HUES6 (cell line): ENCODE results near the gene NDE1.

ENCODE experiments used
- H3K27ac ChIP-seq: 2 replicates; pipeline ENCODE4 v1.7.0; 2013; ENCODE audit warnings: low read depth, mild to moderate bottlenecking, low read length, inconsistent platforms
- H3K27me3 ChIP-seq: 2 replicates; pipeline ENCODE4 v1.6.1; 2013; ENCODE audit warnings: low read length; ENCODE audit not compliant: control insufficient read depth, insufficient read depth
- H3K36me3 ChIP-seq: 2 replicates; pipeline ENCODE4 v1.6.1; 2013; ENCODE audit warnings: low read length; ENCODE audit not compliant: control insufficient read depth, insufficient read depth
- H3K4me1 ChIP-seq: 2 replicates; pipeline ENCODE4 v1.6.1; 2013; ENCODE audit warnings: low read length; ENCODE audit not compliant: control insufficient read depth, insufficient read depth
- H3K4me3 ChIP-seq: 2 replicates; pipeline ENCODE4 v1.5.1; 2013; ENCODE audit warnings: low read depth, low read length
- H3K9ac ChIP-seq: one replicate; pipeline ENCODE4 v1.6.1; 2013; ENCODE audit warnings: mild to moderate bottlenecking, low read length
- H3K9me3 ChIP-seq: 2 replicates; pipeline ENCODE4 v1.6.1; 2013; ENCODE audit warnings: low read depth, low read length; ENCODE audit not compliant: control insufficient read depth, insufficient read depth

Gene NDE1

DNA sequence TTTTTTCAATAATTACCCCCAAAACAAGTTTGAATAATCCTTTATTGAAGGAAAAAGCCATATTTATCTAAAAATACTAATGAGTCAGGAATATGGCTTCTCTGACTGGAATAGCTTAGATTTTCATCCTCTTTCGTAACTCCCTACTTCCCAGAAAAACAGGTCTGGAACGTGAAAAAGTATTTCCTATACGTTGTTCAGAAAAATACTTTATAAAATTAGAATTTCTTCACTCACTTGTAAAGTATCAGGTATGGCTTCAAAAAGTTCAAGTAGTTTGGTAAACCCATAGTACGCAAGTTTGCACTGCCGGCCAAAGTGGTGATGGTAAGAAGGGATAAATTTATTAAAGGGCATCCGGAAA is 40.8 kb upstream of the NDE1 start:
- H3K27ac ChIP-seq, result no peak overlapping the region
- H3K4me3 ChIP-seq, result no peak overlapping the region
- H3K36me3 ChIP-seq, result peaks cover 87% of the 10 kb centered on the region
- no peaks in the 10 kb centered on the region for H3K9me3 ChIP-seq
- peaks cover 3% of the 10 kb centered on the region; the same call in 1 of the 2 replicates for H3K4me1 ChIP-seq
- no peak overlapping the region for H3K9ac ChIP-seq
- H3K27me3 ChIP-seq, result no peaks in the 10 kb centered on the region

DNA sequence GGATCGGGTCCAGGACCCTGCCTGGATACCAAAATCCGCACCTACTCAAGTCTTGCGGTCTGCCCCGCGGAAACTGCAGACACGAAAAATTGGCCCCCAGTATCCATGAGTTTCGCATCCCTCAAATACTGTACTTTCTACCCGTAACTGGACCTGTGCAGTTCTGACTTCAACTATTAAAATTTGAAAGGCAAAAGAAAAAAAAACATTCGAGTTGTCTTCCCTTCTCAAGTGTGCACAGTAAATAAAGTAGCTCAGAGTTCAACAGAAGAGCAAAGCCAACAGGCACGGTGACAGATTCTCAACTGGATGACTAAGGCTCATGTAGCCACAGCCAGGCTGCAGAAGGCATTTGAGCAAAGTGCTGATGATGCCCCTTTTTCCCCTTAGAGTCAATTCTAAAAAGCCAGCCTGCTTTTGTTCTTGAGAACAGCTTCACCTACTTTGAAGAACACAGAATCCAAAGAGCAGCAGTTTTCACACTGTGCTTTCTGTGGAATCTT is 39.6 kb upstream of the NDE1 start:
- H3K36me3 ChIP-seq, result peaks cover 84% of the 10 kb centered on the region
- H3K27ac ChIP-seq, result no peak overlapping the region
- H3K27me3 ChIP-seq, result no peaks in the 10 kb centered on the region
- no peaks in the 10 kb centered on the region for H3K9me3 ChIP-seq
- no peak overlapping the region for H3K9ac ChIP-seq
- H3K4me1 ChIP-seq, result peaks cover 3% of the 10 kb centered on the region; the same call in 1 of the 2 replicates
- H3K4me3 ChIP-seq, result no peak overlapping the region

GRCh38 chr16:15611610-15612009 is 38.4 kb upstream of the NDE1 start:
- H3K36me3 ChIP-seq, result peaks cover 84% of the 10 kb centered on the region
- no peak overlapping the region for H3K4me3 ChIP-seq
- no peaks in the 10 kb centered on the region for H3K9me3 ChIP-seq
- no peak overlapping the region for H3K9ac ChIP-seq
- peaks cover 3% of the 10 kb centered on the region; the same call in 1 of the 2 replicates for H3K4me1 ChIP-seq
- H3K27me3 ChIP-seq, result no peaks in the 10 kb centered on the region
- 0 out of 2 replicates have a peak overlapping the region, but pooled peaks have one; percentile 30 for H3K27ac ChIP-seq

GRCh38 chr16:15613676-15614075 is 36.4 kb upstream of the NDE1 start:
- peaks cover 3% of the 10 kb centered on the region; the same call in 1 of the 2 replicates for H3K4me1 ChIP-seq
- peaks cover 86% of the 10 kb centered on the region for H3K36me3 ChIP-seq
- H3K4me3 ChIP-seq, result no peak overlapping the region
- peak overlapping the region; percentile 2 for H3K9ac ChIP-seq
- no peak overlapping the region for H3K27ac ChIP-seq
- H3K9me3 ChIP-seq, result no peaks in the 10 kb centered on the region
- no peaks in the 10 kb centered on the region for H3K27me3 ChIP-seq

GRCh38 chr16:15616012-15616411 is 34.0 kb upstream of the NDE1 start:
- H3K9ac ChIP-seq, result no peak overlapping the region
- H3K27me3 ChIP-seq, result no peaks in the 10 kb centered on the region
- no peak overlapping the region for H3K27ac ChIP-seq
- H3K9me3 ChIP-seq, result no peaks in the 10 kb centered on the region
- no peak overlapping the region for H3K4me3 ChIP-seq
- H3K36me3 ChIP-seq, result peaks cover 85% of the 10 kb centered on the region
- H3K4me1 ChIP-seq, result peaks cover 3% of the 10 kb centered on the region; the same call in 1 of the 2 replicates

DNA sequence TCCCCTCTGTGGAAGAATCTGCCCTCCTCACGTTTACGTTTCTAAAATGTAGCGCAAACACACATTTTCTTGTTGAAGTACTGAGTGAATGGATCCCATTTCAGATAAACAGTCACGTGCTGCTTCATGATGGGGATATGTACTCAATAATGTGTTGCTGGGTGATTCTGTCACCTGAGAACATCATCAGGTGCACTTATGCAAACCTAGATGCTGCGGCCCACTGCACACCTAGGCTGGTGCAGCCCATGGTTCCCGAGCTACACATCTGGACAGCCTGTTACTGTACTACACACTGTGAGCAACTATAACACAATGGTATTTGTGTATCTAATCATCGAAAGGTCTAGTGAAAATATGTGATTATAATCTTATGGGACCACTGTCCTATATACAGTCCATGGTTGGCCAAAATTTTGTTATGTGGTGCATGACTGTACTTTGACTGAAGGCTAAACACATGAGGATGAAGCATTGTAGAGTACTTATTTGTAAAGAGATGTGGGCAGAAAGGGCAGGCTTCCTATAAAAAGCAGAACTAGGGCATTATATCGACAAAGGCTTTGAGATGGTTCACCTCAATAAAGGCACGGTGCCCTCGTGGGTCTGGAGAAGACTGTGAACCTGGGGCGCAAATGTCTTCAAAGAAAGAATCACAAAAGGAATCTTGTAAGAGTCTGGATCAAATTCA is 33.4 kb upstream of the NDE1 start:
- Histone ChIP-seq H3K36me3 (peaks cover 88% of the 10 kb centered on the region), H3K4me3 (no peak overlapping the region), H3K27me3 (no peaks in the 10 kb centered on the region), H3K9me3 (no peaks in the 10 kb centered on the region), H3K27ac (no peak overlapping the region), H3K9ac (no peak overlapping the region), H3K4me1 (peaks cover 3% of the 10 kb centered on the region; the same call in 1 of the 2 replicates)

GRCh38 chr16:15617901-15618300 is 32.1 kb upstream of the NDE1 start:
- H3K4me1 ChIP-seq, result peaks cover 3% of the 10 kb centered on the region; the same call in 1 of the 2 replicates
- H3K27ac ChIP-seq, result no peak overlapping the region
- no peaks in the 10 kb centered on the region for H3K9me3 ChIP-seq
- no peak overlapping the region for H3K9ac ChIP-seq
- peaks cover 85% of the 10 kb centered on the region for H3K36me3 ChIP-seq
- H3K27me3 ChIP-seq, result no peaks in the 10 kb centered on the region
- no peak overlapping the region for H3K4me3 ChIP-seq

DNA sequence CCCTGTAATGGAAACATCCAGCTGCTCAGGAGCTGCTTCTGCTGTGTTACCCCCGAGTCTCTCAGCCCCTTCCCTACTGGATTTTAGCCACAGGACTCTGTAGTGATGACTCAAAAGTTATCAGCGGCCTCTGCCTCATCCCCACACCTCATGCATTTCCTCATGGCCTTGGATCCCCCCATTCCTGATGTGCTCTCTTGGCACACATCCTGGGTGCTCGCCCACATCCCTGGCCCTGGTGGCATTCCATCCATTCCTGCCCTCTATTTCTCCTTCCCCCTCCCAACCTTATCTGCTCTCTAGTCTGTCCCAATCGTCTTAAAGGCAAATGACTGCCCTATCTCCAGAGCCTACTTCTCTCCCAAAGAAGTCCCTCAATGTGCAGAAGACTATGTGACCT is 31.7 kb upstream of the NDE1 start:
- Histone ChIP-seq H3K9ac (no peak overlapping the region), H3K4me1 (peaks cover 3% of the 10 kb centered on the region; the same call in 1 of the 2 replicates), H3K27me3 (no peaks in the 10 kb centered on the region), H3K36me3 (peaks cover 84% of the 10 kb centered on the region), H3K4me3 (no peak overlapping the region), H3K27ac (no peak overlapping the region), H3K9me3 (no peaks in the 10 kb centered on the region)

- Histone ChIP-seq H3K4me1 (no peaks in the 10 kb centered on the region), H3K27me3 (no peaks in the 10 kb centered on the region), H3K9me3 (no peaks in the 10 kb centered on the region), H3K9ac (no peak overlapping the region), H3K4me3 (no peak overlapping the region), H3K36me3 (peaks cover 89% of the 10 kb centered on the region), H3K27ac (no peak overlapping the region)
Observed at GRCh38 chr16:15620611-15621195, 29.3 kb upstream of the NDE1 start.

- Histone ChIP-seq H3K4me3 (no peak overlapping the region), H3K9me3 (no peaks in the 10 kb centered on the region), H3K9ac (no peak overlapping the region), H3K27me3 (no peaks in the 10 kb centered on the region), H3K36me3 (peaks cover 84% of the 10 kb centered on the region), H3K4me1 (no peaks in the 10 kb centered on the region), H3K27ac (no peak overlapping the region)
Observed at GRCh38 chr16:15621456-15621855, 28.6 kb upstream of the NDE1 start.

- H3K9ac ChIP-seq, result no peak overlapping the region
- H3K4me1 ChIP-seq, result no peaks in the 10 kb centered on the region
- no peaks in the 10 kb centered on the region for H3K27me3 ChIP-seq
- H3K27ac ChIP-seq, result no peak overlapping the region
- no peaks in the 10 kb centered on the region for H3K9me3 ChIP-seq
- no peak overlapping the region for H3K4me3 ChIP-seq
- peaks cover 80% of the 10 kb centered on the region for H3K36me3 ChIP-seq
Observed at GRCh38 chr16:15621889-15622288, 28.2 kb upstream of the NDE1 start.
